A549 treated with AZD2906 at 1 μM for 4 hours (cell line): ENCODE results near the gene SLC25A1. TPM values are rescaled to one million over a fixed set of nuclear protein-coding genes. Genes with fewer than 3 reads are reported as not detected.

Source experiments
- total RNA-seq: library from RNA; stranded (reverse); fragments of 200-300 nt; extraction: Qiagen RNA extraction; gene quantifications from 5 replicates; pipeline ENCODE4 v1.2.3, GENCODE V29; 2022

Gene SLC25A1
- total RNA-seq = 45.6 to 65.1 TPM (median 61.8 TPM) in 5 replicates

DNA sequence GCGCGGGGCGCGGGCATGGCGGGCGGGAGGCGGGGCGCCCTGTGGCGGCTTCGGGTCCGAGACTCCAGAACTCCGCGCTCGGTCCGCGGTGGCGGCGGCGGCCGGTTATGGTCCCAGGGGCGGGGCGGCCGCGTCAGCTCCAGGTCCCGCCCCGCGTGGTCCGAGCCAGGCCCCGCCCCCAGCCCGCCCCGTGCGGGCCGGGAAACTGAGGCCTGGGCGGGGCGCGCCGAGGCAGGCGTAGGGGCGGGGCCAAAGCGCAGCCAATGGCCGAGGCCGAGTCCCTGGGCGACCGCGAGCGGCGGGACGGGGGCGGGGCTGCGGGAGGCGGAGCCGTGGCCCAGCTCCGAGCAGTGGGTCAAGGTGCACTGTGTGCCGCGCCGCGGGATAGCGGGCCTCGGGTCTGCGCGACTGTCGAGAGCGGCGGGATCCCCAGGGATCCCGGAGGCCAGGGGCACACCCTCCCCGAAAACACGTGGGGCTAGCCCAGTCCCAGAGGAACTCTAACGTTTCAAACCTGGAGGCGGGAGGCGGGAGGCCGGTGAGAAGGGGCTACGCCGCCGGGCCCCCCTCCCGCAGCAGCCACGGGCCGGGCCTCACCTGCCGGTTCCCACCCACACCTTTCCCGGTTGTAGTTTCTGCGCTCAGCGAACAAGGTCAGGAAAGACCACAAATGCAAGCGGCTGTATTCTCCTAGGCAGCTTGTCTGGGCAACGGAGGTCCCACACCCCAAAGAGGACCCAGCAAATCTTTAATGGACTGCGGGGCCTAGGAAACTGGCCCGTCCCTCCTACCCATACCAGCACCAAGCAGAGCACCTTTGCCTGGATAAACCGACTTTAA lies at the start of gene SLC25A1:
Gene SLC25A1, minus strand, starts transcription at position 80 of the 840 bp plus-strand sequence. Its CDS starts 63 bp downstream, at position 17.

DNA sequence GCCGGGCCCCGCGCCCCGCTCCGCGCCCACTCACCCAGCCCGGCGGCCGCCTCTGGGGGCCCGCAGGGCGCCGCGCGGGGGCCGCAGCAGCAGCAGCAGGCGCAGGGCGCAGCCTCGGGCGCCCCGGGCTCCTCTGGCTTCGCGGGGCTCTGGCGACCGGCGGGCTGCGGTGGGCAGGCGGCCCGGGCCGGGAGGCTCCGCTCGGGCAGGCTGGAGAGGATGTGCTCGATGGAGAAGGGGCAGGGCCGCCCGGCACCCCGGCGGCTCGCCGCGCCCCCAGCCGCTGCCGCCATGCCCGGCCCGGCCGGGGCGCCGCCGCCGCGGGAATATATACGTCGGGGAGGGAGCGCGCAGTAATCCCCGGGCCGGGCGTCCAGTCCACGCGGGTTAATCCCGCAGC lies 28.5 kb downstream of the SLC25A1 start, which contains the start of gene GSC2:
Gene GSC2, minus strand, starts transcription at position 302 of the 400 bp plus-strand sequence. Its CDS starts 9 bp downstream, at position 293.

DNA sequence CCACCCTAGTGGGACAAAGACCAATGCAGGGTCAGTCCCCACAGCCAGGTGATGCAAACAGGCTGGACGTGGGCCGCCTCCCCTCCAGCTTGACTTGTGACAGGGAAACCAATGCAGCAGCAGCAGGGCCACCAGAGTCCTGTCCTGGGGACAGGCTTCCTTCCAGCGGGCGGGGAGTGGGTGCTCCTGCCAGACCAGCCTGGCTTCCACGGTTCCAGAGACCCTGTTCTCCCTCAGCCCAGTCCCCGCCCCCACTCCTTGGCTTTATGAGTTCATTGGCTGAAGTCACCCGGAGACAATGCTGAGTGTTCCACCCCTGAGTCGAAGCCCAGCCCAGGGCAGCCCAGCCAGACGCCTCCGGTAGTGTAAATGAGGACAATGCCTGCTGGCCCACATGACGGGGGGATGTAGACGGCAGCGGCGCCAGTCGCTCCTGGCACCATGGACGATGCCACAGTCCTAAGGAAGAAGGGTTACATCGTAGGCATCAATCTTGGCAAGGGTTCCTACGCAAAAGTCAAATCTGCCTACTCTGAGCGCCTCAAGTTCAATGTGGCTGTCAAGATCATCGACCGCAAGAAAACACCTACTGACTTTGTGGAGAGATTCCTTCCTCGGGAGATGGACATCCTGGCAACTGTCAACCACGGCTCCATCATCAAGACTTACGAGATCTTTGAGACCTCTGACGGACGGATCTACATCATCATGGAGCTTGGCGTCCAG lies 47.4 kb downstream of the SLC25A1 start, which contains the start of gene TSSK2:
Gene TSSK2, plus strand, starts transcription at position 350 of the 726 bp plus-strand sequence. Its CDS starts 92 bp downstream, at position 442.

Other genes starting within 250 kb of the SLC25A1 start
- 1.2 to 2.2 TPM (median 1.7 TPM) in 5 replicates for gene PRODH, start 242.4 kb downstream of the SLC25A1 start, total RNA-seq
- gene DGCR2, start 56.3 kb downstream of the SLC25A1 start, total RNA-seq = 20.9 to 23.5 TPM (median 21.8 TPM) in 5 replicates
- not detected in 5 replicates for gene TSSK2, start 47.4 kb downstream of the SLC25A1 start, total RNA-seq
- gene ESS2, start 34.1 kb downstream of the SLC25A1 start, total RNA-seq = 10.7 to 13.4 TPM (median 12.6 TPM) in 5 replicates
- 0.06 to 0.07 TPM in 2 of 5 replicates, not detected in the others for gene GSC2, start 28.4 kb downstream of the SLC25A1 start, total RNA-seq
- gene CLTCL1, start 113.0 kb upstream of the SLC25A1 start, total RNA-seq = 4.5 to 5.6 TPM (median 5.3 TPM) in 5 replicates